B cell (primary cell): Measurements from ENCODE around the gene DMXL1. TPM values are rescaled to one million over a fixed set of nuclear protein-coding genes. Genes with fewer than 3 reads are reported as not detected.

Experiments
- ATAC-seq: fragments of 200-7000 bp; cut with Tn5 transposase; one replicate; pipeline ENCODE4 v1.10.0; 2021; ENCODE audit warnings: low read depth, mild to moderate bottlenecking, moderate number of reproducible peaks, moderate library complexity
- CTCF ChIA-PET: fragments of 350-600 bp; sonication (Branson Sonifier 250); formaldehyde crosslinking; loops from one replicate; lab custom pipeline; 2021; ENCODE audit warnings: antibody characterized with exemption, inconsistent platforms; lab: Charles Lee
- POLR2A ChIA-PET: fragments of 350-600 bp; sonication (Branson Sonifier 250); formaldehyde crosslinking; loops from one replicate; lab custom pipeline; 2021; ENCODE audit warnings: antibody characterized with exemption; lab: Charles Lee
- DNase-seq: peaks from one replicate; pipeline ENCODE4 v3.0.0; 2013
- H2AFZ ChIP-seq: 2 replicates; pipeline ENCODE4 v1.6.1; 2012; ENCODE audit warnings: mild to moderate bottlenecking, low read depth, low read length; ENCODE audit not compliant: insufficient read depth, poor library complexity, severe bottlenecking
- H3K27ac ChIP-seq, 2 donors: 1 replicate in 1 of 2; 2 replicates in 1 of 2; pipeline ENCODE4 v1.5.1; 2012 to 2013; ENCODE audit warnings: low read length in 2 of 2, mild to moderate bottlenecking in 2 of 2, moderate library complexity in 1 of 2
- H3K27me3 ChIP-seq, 4 experiments: fragments of 200-600 bp in 1 of 4; sonication (generic) in 1 of 4; replicated peaks in 1 of 4; 1 replicate in 2 of 4; 2 replicates in 2 of 4; pipeline versions ENCODE4 v1.6.1 to v1.7.0; 2013 to 2016; ENCODE audit warnings: low read length in 3 of 4, mild to moderate bottlenecking in 2 of 4, mixed read lengths in 1 of 4, moderate library complexity in 1 of 4; ENCODE audit not compliant: insufficient read depth in 4 of 4, control insufficient read depth in 3 of 4; ENCODE audit errors: control extremely low read depth in 1 of 4
- H3K36me3 ChIP-seq, 2 experiments: replicated peaks in 1 of 2; 1 replicate in 1 of 2; 2 replicates in 1 of 2; pipeline versions ENCODE4 v1.6.1 to v1.7.1; 2013; ENCODE audit warnings: low read length in 1 of 2; ENCODE audit not compliant: insufficient read depth in 2 of 2, control insufficient read depth in 1 of 2; ENCODE audit errors: control extremely low read depth in 1 of 2, extremely low read depth in 1 of 2
- H3K4me1 ChIP-seq, 2 donors: fragments of 200-600 bp in 1 of 2; sonication (generic) in 1 of 2; 1 replicate in 1 of 2; 2 replicates in 1 of 2; pipeline versions ENCODE4 v1.5.1 to v1.6.1; 2013 to 2017; ENCODE audit warnings: low read length in 2 of 2; ENCODE audit not compliant: control insufficient read depth in 2 of 2, insufficient read depth in 2 of 2
- H3K4me2 ChIP-seq: replicated peaks from 2 replicates; pipeline ENCODE3; 2012; ENCODE audit warnings: mild to moderate bottlenecking, low read depth, low read length; ENCODE audit not compliant: poor library complexity, severe bottlenecking
- H3K4me3 ChIP-seq, 5 experiments: fragments of 200-600 bp in 1 of 5; sonication (generic) in 1 of 5; 1 replicate in 3 of 5; 2 replicates in 2 of 5; pipeline versions ENCODE4 v1.5.1 to v1.7.0; 2011 to 2016; ENCODE audit warnings: low read length in 4 of 5, mild to moderate bottlenecking in 4 of 5, low read depth in 2 of 5, control low read depth in 1 of 5, moderate library complexity in 1 of 5; ENCODE audit not compliant: insufficient read depth in 1 of 5; ENCODE audit errors: control extremely low read depth in 1 of 5, extremely low read depth in 1 of 5
- H3K79me2 ChIP-seq: fragments of 200-600 bp; sonication (generic); one replicate; pipeline ENCODE4 v1.6.0; 2016; ENCODE audit warnings: low read length; ENCODE audit not compliant: control insufficient read depth, insufficient read depth
- H3K9ac ChIP-seq: fragments of 200-600 bp; sonication (generic); 2 replicates; pipeline ENCODE4 v1.6.1; 2017; ENCODE audit warnings: mild to moderate bottlenecking, low read length, moderate library complexity
- H3K9me3 ChIP-seq, 3 donors: one replicate each; pipeline versions ENCODE4 v1.6.1 to v1.7.1; 2013; ENCODE audit warnings: low read length in 2 of 3; ENCODE audit not compliant: control insufficient read depth in 2 of 3, insufficient read depth in 1 of 3; ENCODE audit errors: control extremely low read depth in 1 of 3
- H4K20me1 ChIP-seq: 2 replicates; pipeline ENCODE4 v1.6.0; 2012; ENCODE audit warnings: mild to moderate bottlenecking, low read length; ENCODE audit not compliant: insufficient read depth, control insufficient read depth, poor library complexity, severe bottlenecking
- H3K27ac Mint-ChIP-seq: one replicate; pipeline ENCODE4 v1.8.0; 2021; ENCODE audit warnings: mixed read lengths
- H3K27me3 Mint-ChIP-seq: one replicate; pipeline ENCODE4 v1.8.0; 2021; ENCODE audit warnings: mixed read lengths
- H3K4me1 Mint-ChIP-seq: one replicate; pipeline ENCODE4 v1.8.0; 2021; ENCODE audit warnings: mixed read lengths
- H3K4me3 Mint-ChIP-seq: one replicate; pipeline ENCODE4 v1.8.0; 2021; ENCODE audit warnings: mixed read lengths
- H3K9me3 Mint-ChIP-seq: one replicate; pipeline ENCODE4 v1.8.0; 2022; ENCODE audit warnings: mixed read lengths; ENCODE audit not compliant: insufficient read depth
- EZH2 ChIP-seq: IDR thresholded peaks from 2 replicates; pipeline ENCODE4 v1.6.1; 2012; ENCODE audit warnings: borderline replicate concordance, low read depth, mild to moderate bottlenecking, moderate library complexity, low read length; ENCODE audit not compliant: insufficient read depth, poor library complexity, severe bottlenecking
- WGBS: methylation state at CpG from one replicate; pipeline ENCODE4 v1.1.5; 2013; ENCODE audit warnings: missing lambda C conversion rate; ENCODE audit not compliant: insufficient coverage; 5-methylcytosine and 5-hydroxymethylcytosine counted together
- intact Hi-C: fragments of 100-400 bp; cut with micrococcal nuclease; formaldehyde crosslinking; loops from one replicate; pipeline ENCODE4 v1.10.0; 2022
- polyA plus RNA-seq: library from polyadenylated mRNA; depleted of rRNA; stranded (reverse); fragments of >200 nt; gene quantifications from 2 replicates; pipeline ENCODE4 v1.2.3, GENCODE V29; 2012
- total RNA-seq, 2 donors: library from RNA; stranded (reverse); fragments of 120-200 nt in 1 of 2; gene quantifications; 1 replicate in 1 of 2; 2 replicates in 1 of 2; pipeline versions ENCODE4 v1.2.3 to v1.2.4, GENCODE V29; 2013 to 2022
- TF ChIP-seq, protein P1 (sequence below): fragments of 200-600 bp; IDR thresholded peaks from one replicate; pipeline ENCODE4 v1.8.0; 2022; ENCODE audit warnings: antibody characterized with exemption, mild to moderate bottlenecking

DMXL1 gene
- total and polyA plus RNA-seq, 2 donors (not counting 1 experiment from before 2014, with no cell fraction given) = 37.9 to 129 TPM

GRCh38 chr5:119067450-119067849 is 3.4 kb upstream of the DMXL1 start:
- no peaks in the 10 kb centered on the region for H3K27me3 ChIP-seq
- no peaks in the 10 kb centered on the region for H3K36me3 ChIP-seq
- no peak overlapping the region for H3K4me2 ChIP-seq
- H3K4me3 Mint-ChIP-seq = no peak overlapping the region
- peaks cover 9 to 18% of the 10 kb centered on the region in 2 donors for H3K4me1 ChIP-seq
- H3K9me3 ChIP-seq = peaks cover 0 to 9% (median 0%) of the 10 kb centered on the region in 3 donors
- no peak overlapping the region for H3K4me3 ChIP-seq
- H2AFZ ChIP-seq = no peak overlapping the region
- H3K27ac ChIP-seq = no peak overlapping the region
- no peaks in the 10 kb centered on the region for H4K20me1 ChIP-seq
- TF ChIP-seq EZH2 = no peak
- TF ChIP-seq, protein P1, sequence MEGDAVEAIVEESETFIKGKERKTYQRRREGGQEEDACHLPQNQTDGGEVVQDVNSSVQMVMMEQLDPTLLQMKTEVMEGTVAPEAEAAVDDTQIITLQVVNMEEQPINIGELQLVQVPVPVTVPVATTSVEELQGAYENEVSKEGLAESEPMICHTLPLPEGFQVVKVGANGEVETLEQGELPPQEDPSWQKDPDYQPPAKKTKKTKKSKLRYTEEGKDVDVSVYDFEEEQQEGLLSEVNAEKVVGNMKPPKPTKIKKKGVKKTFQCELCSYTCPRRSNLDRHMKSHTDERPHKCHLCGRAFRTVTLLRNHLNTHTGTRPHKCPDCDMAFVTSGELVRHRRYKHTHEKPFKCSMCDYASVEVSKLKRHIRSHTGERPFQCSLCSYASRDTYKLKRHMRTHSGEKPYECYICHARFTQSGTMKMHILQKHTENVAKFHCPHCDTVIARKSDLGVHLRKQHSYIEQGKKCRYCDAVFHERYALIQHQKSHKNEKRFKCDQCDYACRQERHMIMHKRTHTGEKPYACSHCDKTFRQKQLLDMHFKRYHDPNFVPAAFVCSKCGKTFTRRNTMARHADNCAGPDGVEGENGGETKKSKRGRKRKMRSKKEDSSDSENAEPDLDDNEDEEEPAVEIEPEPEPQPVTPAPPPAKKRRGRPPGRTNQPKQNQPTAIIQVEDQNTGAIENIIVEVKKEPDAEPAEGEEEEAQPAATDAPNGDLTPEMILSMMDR = no peak
- ChIA-PET CTCF (no interaction called here), POLR2A (interaction anchor here (0.7 kb wide), 1 partner anchor 107 kb away, joined by 3 read pairs; no protein-coding TSS in a partner anchor)
- no peak overlapping the region for H3K9ac ChIP-seq
- WGBS = 83% methylated on average over 2 of the region's 4 CpGs
- no peaks in the 10 kb centered on the region for H3K27me3 Mint-ChIP-seq
- intact Hi-C loops = no loop called here
- H3K27ac Mint-ChIP-seq = no peak overlapping the region
- DNase-seq = no peak
- H3K4me1 Mint-ChIP-seq = peaks cover 20% of the 10 kb centered on the region
- no peaks in the 10 kb centered on the region for H3K9me3 Mint-ChIP-seq
- no peak for ATAC-seq
- peaks cover 11% of the 10 kb centered on the region for H3K79me2 ChIP-seq

DNA sequence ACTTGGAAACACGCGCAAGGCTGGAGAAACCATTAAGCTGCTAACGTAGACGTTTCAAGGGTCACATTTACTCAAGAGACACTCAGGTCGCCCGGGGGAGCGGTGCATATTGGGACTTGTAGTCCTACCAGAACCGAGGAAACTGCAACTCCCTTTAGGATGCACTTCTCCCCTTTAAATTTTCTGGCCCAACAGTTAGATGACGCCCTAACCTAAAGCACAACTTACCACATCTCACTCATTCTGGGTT is 384 bp upstream of the DMXL1 start:
- H3K79me2 ChIP-seq = peaks cover 40% of the 10 kb centered on the region
- Mint-ChIP-seq H3K4me1 (peaks cover 38% of the 10 kb centered on the region), H3K9me3 (no peaks in the 10 kb centered on the region), H3K27me3 (no peaks in the 10 kb centered on the region), H3K27ac (peak overlapping the region; percentile 100), H3K4me3 (peak overlapping the region; percentile 99)
- DNase-seq = no peak
- POLR2A ChIA-PET = interaction anchor here (0.8 to 2.1 kb wide), 10 partner anchors 22 to 286 kb away, joined by 3 to 15 read pairs (median 5); partner anchors contain the start of gene DTWD2
- TF ChIP-seq, protein P1 = no peak
- no peak for TF ChIP-seq EZH2
- H3K27me3 ChIP-seq = no peaks in the 10 kb centered on the region
- peaks cover 32 to 38% of the 10 kb centered on the region in 2 donors for H3K4me1 ChIP-seq
- H2AFZ ChIP-seq = peak overlapping the region; percentile 99
- peak; percentile 47 for ATAC-seq
- H4K20me1 ChIP-seq = no peaks in the 10 kb centered on the region
- peak overlapping the region; percentile 80 for H3K4me2 ChIP-seq
- 0% methylated on average over 9 of the region's 9 CpGs for WGBS
- peaks cover 0 to 2% of the 10 kb centered on the region in 2 experiments for H3K36me3 ChIP-seq
- H3K9ac ChIP-seq = peak overlapping the region; percentile 97
- peak overlapping the region; percentile 94 to 97 for H3K27ac ChIP-seq
- intact Hi-C loops = loop anchor here (1.0 to 5.0 kb wide), 6 partner anchors 37 to 382 kb away; partner anchors contain the start of gene HSD17B4
- CTCF ChIA-PET = interaction anchor here (0.7 to 2.1 kb wide), 12 partner anchors 10 to 198 kb away, joined by 3 to 23 read pairs (median 4); partner anchors contain the start of gene DTWD2
- H3K9me3 ChIP-seq = peaks cover 0 to 1% (median 0%) of the 10 kb centered on the region in 3 donors
- peak overlapping the region; percentile 66 to 98 (median 91) for H3K4me3 ChIP-seq
